Mucosa of descending colon (tissue), 3 donors: ENCODE measurements around the gene QSOX1. TPM values are rescaled to one million over a fixed set of nuclear protein-coding genes. Genes with fewer than 3 reads are reported as not detected.
A peak's percentile ranks its signal among the peaks of the same experiment; 100 is the strongest.

Experiments used
- ATAC-seq: fragments of 200-7000 bp; cut with Tn5 transposase; one replicate; pipeline ENCODE4 v1.9.1; 2020; ENCODE audit warnings: mild to moderate bottlenecking, moderate library complexity
- DNase-seq, 3 donors: peaks; one replicate each; pipeline ENCODE4 v3.0.0-alpha.2; 2020
- H3K36me3 ChIP-seq: fragments of 200-600 bp; one replicate; pipeline ENCODE4 v1.8.0; 2021; ENCODE audit warnings: low read depth, mild to moderate bottlenecking
- H3K4me1 ChIP-seq: fragments of 200-600 bp; one replicate; pipeline ENCODE4 v1.8.0; 2021; ENCODE audit warnings: low read depth, mild to moderate bottlenecking
- H3K4me3 ChIP-seq: fragments of 200-600 bp; one replicate; pipeline ENCODE4 v1.8.0; 2021; ENCODE audit warnings: mild to moderate bottlenecking
- H3K9me3 ChIP-seq: fragments of 200-600 bp; one replicate; pipeline ENCODE4 v1.8.0; 2021; ENCODE audit warnings: mild to moderate bottlenecking
- CTCF ChIP-seq: fragments of 200-600 bp; IDR thresholded peaks from one replicate; pipeline ENCODE4 v1.8.0; 2022; ENCODE audit warnings: antibody characterized with exemption, mild to moderate bottlenecking
- intact Hi-C, 2 donors: fragments of 100-400 bp; cut with DNase I in 1 of 2; cut with micrococcal nuclease in 1 of 2; formaldehyde crosslinking; loops; one replicate each; pipeline versions ENCODE4 v1.11.0 to v1.11.1; 2022; cut with DNase I, micrococcal nuclease
- long read RNA-seq, 2 donors: library from polyadenylated mRNA; unstranded; transcript quantifications; one replicate each; pipeline ENCODE4 v2.0.0, GENCODE V29; 2019 to 2021
- total RNA-seq, 3 donors: library from RNA; stranded (reverse); fragmentation: NEBNext Ultra II Directional in 2 of 3; extraction: Animal tissue kit (Norgen Biotek cat#: 25700) in 2 of 3; gene quantifications; one replicate each; pipeline versions ENCODE4 v1.2.1 to v1.2.4, GENCODE V29; 2021 to 2023
- donor health status: DM: no; HTN: no; CAD: no; lungs with moderate emphysema.
- donor health status: DM: no; HTN: no; CAD: no.
- donor health status: DM: no; HTN: yes; CAD: no.

Gene QSOX1
- total RNA-seq = 100 to 1,000 TPM in 2 of 3 donors, 10 to 100 TPM in 1; 96.4 to 260 (median 185) TPM
- long read RNA-seq, donor 1, full-length matches to known transcripts = 31 of 66 reads
- long read RNA-seq, donor 1, partial matches to known transcripts = 27 of 66 reads
- long read RNA-seq, donor 1, other reads (novel, unspliced or antisense) = 8 of 66 reads
- long read RNA-seq, donor 2, full-length matches to known transcripts = 25 of 50 reads
- long read RNA-seq, donor 2, partial matches to known transcripts = 5 of 50 reads
- long read RNA-seq, donor 2, other reads (novel, unspliced or antisense) = 20 of 50 reads

GRCh38 chr1:180154325-180155181, at the start of gene QSOX1:
QSOX1 (plus strand) TSS chr1:180154869; CDS start chr1:180154908, 39 bp downstream.
- DNase-seq (peak; percentile 91 to 95 (median 94)), ATAC-seq (peak; percentile 89)
- intact Hi-C loops = no loop called here
- peak; percentile 23 for TF ChIP-seq CTCF
- H3K4me1 ChIP-seq = peaks cover 41% of the 10 kb centered on the region
- no peaks in the 10 kb centered on the region for H3K36me3 ChIP-seq
- H3K4me3 ChIP-seq = peak within 1 kb of the TSS; percentile 69
- no peaks in the 10 kb centered on the region for H3K9me3 ChIP-seq

- ATAC-seq = no peak
- H3K4me3 ChIP-seq = no peak overlapping the region
- H3K36me3 ChIP-seq = peaks cover 10% of the 10 kb centered on the region
- no peaks in the 10 kb centered on the region for H3K4me1 ChIP-seq
- H3K9me3 ChIP-seq = no peaks in the 10 kb centered on the region
- intact Hi-C loops = no loop called here
- no peak for DNase-seq
- TF ChIP-seq CTCF = no peak
These were observed 42.6 kb upstream of the QSOX1 start for GRCh38 chr1:180112091-180112490.

GRCh38 chr1:180112984-180113647, 41.6 kb upstream of the QSOX1 start:
- DNase-seq (peak in 1 of 3 donors; percentile 16), ATAC-seq (no peak)
- intact Hi-C loops = no loop called here
- no peak for TF ChIP-seq CTCF
- Histone ChIP-seq H3K4me3 (no peak overlapping the region), H3K9me3 (no peaks in the 10 kb centered on the region), H3K4me1 (no peaks in the 10 kb centered on the region), H3K36me3 (peaks cover 10% of the 10 kb centered on the region)

- H3K36me3 ChIP-seq = peaks cover 10% of the 10 kb centered on the region
- intact Hi-C loops = no loop called here
- no peaks in the 10 kb centered on the region for H3K4me1 ChIP-seq
- no peak for DNase-seq
- ATAC-seq = no peak
- no peak for TF ChIP-seq CTCF
- no peak overlapping the region for H3K4me3 ChIP-seq
- no peaks in the 10 kb centered on the region for H3K9me3 ChIP-seq
These were observed 40.2 kb upstream of the QSOX1 start for GRCh38 chr1:180114396-180114945.

GRCh38 chr1:180116964-180117763, 37.5 kb upstream of the QSOX1 start:
- peak; percentile 48 for ATAC-seq
- DNase-seq = no peak
- TF ChIP-seq CTCF = no peak
- no peaks in the 10 kb centered on the region for H3K36me3 ChIP-seq
- no peaks in the 10 kb centered on the region for H3K4me1 ChIP-seq
- no peaks in the 10 kb centered on the region for H3K9me3 ChIP-seq
- H3K4me3 ChIP-seq = no peak overlapping the region
- intact Hi-C loops = no loop called here
